Smooth muscle cell (in vitro differentiated cells): Measurements from ENCODE around the gene LRBA. TPM values are rescaled to one million over a fixed set of nuclear protein-coding genes. Genes with fewer than 3 reads are reported as not detected.

Experiments used
- DNase-seq: peaks from one replicate; lab custom pipeline; 2025; ENCODE audit not compliant: unreplicated experiment; lab: John Stamatoyannopoulos, UW
- H2AFZ ChIP-seq: fragments of 200-600 bp; sonication (generic); 2 replicates; pipeline ENCODE4 v1.6.0; 2016; ENCODE audit warnings: antibody characterized with exemption, low read depth, mild to moderate bottlenecking
- H3F3A ChIP-seq: fragments of 200-600 bp; sonication (generic); 2 replicates; pipeline ENCODE4 v1.6.0; 2017; ENCODE audit warnings: antibody characterized with exemption, low read depth
- H3K27ac ChIP-seq: fragments of 200-600 bp; sonication (generic); 2 replicates; pipeline ENCODE4 v1.5.1; 2016; ENCODE audit warnings: low read depth, mild to moderate bottlenecking
- H3K27me3 ChIP-seq: fragments of 200-600 bp; sonication (generic); 2 replicates; pipeline ENCODE4 v1.6.1; 2016; ENCODE audit warnings: low read depth, mild to moderate bottlenecking
- H3K36me3 ChIP-seq: fragments of 200-600 bp; sonication (generic); 2 replicates; pipeline ENCODE4 v1.5.1; 2016; ENCODE audit warnings: low read depth
- H3K4me1 ChIP-seq: fragments of 200-600 bp; sonication (generic); 2 replicates; pipeline ENCODE4 v1.5.1; 2016; ENCODE audit warnings: low read depth
- H3K4me2 ChIP-seq: fragments of 200-600 bp; sonication (generic); 2 replicates; pipeline ENCODE4 v1.6.0; 2016; ENCODE audit warnings: mild to moderate bottlenecking
- H3K4me3 ChIP-seq: fragments of 200-600 bp; sonication (generic); 2 replicates; pipeline ENCODE4 v1.5.1; 2016; ENCODE audit warnings: mild to moderate bottlenecking
- H3K79me2 ChIP-seq: fragments of 200-600 bp; sonication (generic); 2 replicates; pipeline ENCODE4 v1.6.0; 2016; ENCODE audit warnings: low read depth, mild to moderate bottlenecking
- H3K9ac ChIP-seq: fragments of 200-600 bp; sonication (generic); 2 replicates; pipeline ENCODE4 v1.6.0; 2016; ENCODE audit warnings: low read depth
- H3K9me3 ChIP-seq: fragments of 200-600 bp; sonication (generic); replicated peaks from 2 replicates; pipeline ENCODE4 v1.5.1; 2016; ENCODE audit warnings: low read depth
- H4K20me1 ChIP-seq: fragments of 200-600 bp; sonication (generic); 2 replicates; pipeline ENCODE4 v1.6.0; 2016; ENCODE audit warnings: low read depth
- WGBS: methylation state at CpG from one replicate; pipeline ENCODE4 v1.1.7; 2016; ENCODE audit warnings: low lambda C conversion rate; 5-methylcytosine and 5-hydroxymethylcytosine counted together
- polyA plus RNA-seq: library from polyadenylated mRNA; unstranded; fragments of >200 nt; fragmentation: Nextera tagmentation; extraction: Ambion mirVana; gene quantifications from 2 replicates; pipeline ENCODE4 v1.2.1, GENCODE V29; 2016
- total RNA-seq: library from RNA; depleted of rRNA; stranded (reverse); fragments of >200 nt; gene quantifications from 2 replicates; pipeline ENCODE4 v1.2.3, GENCODE V29; 2014
- TF ChIP-seq, protein P1 (sequence below): fragments of 200-600 bp; sonication (generic); IDR thresholded peaks from 2 replicates; pipeline ENCODE4 v1.5.1; 2017; ENCODE audit warnings: borderline replicate concordance, mild to moderate bottlenecking, antibody characterized with exemption; ENCODE audit not compliant: insufficient read depth, poor library complexity, severe bottlenecking

The LRBA gene
- total and polyA plus RNA-seq, 2 experiments from 2014 or later, result 1.6 to 26.2 TPM

DNA sequence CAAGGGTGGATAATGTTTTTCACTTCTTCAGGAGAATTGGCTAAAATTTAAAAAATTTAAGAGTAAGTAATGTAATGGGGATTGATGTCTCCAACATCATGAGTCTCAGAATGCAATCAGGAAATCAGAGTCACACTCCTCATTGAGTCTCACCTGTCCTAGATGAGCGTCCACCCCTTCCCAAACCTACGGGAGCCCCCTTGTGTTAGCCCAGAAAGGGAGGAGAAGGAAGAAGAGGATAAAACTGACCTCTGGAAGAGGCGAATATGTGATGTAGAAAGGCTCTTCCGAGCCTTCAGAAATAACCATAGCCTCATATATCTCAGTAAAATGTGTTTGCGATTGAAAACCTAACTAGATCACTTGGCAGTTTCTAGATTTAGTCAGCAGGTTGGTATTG is 779.8 kb downstream of the LRBA start:
- Histone ChIP-seq H4K20me1 (no peaks in the 10 kb centered on the region), H2AFZ (peak overlapping the region; percentile 36), H3K4me3 (no peak overlapping the region), H3F3A (peaks cover 9% of the 10 kb centered on the region), H3K9ac (no peak overlapping the region), H3K79me2 (no peaks in the 10 kb centered on the region), H3K4me2 (peak overlapping the region; percentile 73), H3K4me1 (peaks cover 31% of the 10 kb centered on the region), H3K36me3 (no peaks in the 10 kb centered on the region), H3K27ac (peak overlapping the region; percentile 95), H3K27me3 (no peaks in the 10 kb centered on the region), H3K9me3 (no peaks in the 10 kb centered on the region)
- WGBS, result 91% methylated on average over 5 of the region's 5 CpGs
- DNase-seq, result no peak
- TF ChIP-seq, protein P1, sequence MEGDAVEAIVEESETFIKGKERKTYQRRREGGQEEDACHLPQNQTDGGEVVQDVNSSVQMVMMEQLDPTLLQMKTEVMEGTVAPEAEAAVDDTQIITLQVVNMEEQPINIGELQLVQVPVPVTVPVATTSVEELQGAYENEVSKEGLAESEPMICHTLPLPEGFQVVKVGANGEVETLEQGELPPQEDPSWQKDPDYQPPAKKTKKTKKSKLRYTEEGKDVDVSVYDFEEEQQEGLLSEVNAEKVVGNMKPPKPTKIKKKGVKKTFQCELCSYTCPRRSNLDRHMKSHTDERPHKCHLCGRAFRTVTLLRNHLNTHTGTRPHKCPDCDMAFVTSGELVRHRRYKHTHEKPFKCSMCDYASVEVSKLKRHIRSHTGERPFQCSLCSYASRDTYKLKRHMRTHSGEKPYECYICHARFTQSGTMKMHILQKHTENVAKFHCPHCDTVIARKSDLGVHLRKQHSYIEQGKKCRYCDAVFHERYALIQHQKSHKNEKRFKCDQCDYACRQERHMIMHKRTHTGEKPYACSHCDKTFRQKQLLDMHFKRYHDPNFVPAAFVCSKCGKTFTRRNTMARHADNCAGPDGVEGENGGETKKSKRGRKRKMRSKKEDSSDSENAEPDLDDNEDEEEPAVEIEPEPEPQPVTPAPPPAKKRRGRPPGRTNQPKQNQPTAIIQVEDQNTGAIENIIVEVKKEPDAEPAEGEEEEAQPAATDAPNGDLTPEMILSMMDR, result no peak

DNA sequence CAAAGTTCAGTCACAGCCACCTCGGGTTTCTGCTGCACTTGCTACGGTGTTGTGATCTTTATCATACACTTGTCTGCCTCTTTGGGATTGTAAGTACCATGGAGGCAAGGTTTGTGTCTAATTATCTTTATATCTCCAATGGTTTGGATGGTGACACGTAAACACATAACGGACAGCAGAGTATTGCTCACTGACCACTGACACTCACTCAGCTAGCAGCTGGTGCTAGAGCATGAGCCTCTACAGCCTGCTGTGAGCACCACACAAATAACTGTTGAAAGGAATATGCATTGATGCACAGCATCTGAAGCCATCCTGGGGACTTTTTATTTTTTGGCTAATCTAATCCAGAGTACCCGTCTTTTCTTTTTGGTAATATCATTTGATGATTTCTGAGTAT is 780.8 kb downstream of the LRBA start:
- no peak overlapping the region for H3K4me2 ChIP-seq
- WGBS, result 83% methylated on average over 5 of the region's 5 CpGs

DNA sequence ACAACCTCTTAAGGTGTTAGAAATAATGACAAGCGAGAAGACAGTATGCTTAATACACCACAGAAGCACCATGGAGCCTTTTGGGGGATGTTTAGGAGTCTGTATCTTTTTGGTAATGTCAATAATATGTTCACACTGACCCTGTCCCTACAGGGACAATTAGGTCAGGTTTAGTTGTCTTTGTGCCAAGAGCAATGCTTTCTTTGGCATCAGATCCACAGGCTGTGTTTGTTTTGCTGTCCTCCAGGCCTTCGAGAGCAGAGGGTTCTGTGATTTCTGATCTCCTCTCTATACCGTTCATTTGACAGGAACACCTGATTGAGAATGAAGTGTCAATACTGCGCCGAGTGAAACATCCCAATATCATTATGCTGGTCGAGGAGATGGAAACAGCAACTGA is 783.1 kb downstream of the LRBA start:
- 97% methylated on average over 6 of the region's 6 CpGs for WGBS

More for the DNA sequence above, 780.8 kb downstream of the LRBA start:
- Histone ChIP-seq H3K36me3 (no peaks in the 10 kb centered on the region), H3K9me3 (no peaks in the 10 kb centered on the region), H4K20me1 (no peaks in the 10 kb centered on the region), H3K4me3 (no peak overlapping the region), H3K9ac (no peak overlapping the region), H3K27ac (no peak overlapping the region), H3K79me2 (no peaks in the 10 kb centered on the region), H3K4me1 (peaks cover 31% of the 10 kb centered on the region), H3K27me3 (no peaks in the 10 kb centered on the region), H2AFZ (no peak overlapping the region), H3F3A (peaks cover 9% of the 10 kb centered on the region)
- DNase-seq, result no peak
- TF ChIP-seq, protein P1, result no peak

More for the DNA sequence above, 783.1 kb downstream of the LRBA start:
- H3K27ac ChIP-seq, result no peak overlapping the region
- peaks cover 9% of the 10 kb centered on the region for H3F3A ChIP-seq
- H3K27me3 ChIP-seq, result no peaks in the 10 kb centered on the region
- no peak overlapping the region for H3K9ac ChIP-seq
- H4K20me1 ChIP-seq, result no peaks in the 10 kb centered on the region
- no peak for DNase-seq
- no peaks in the 10 kb centered on the region for H3K79me2 ChIP-seq
- no peak overlapping the region for H3K4me2 ChIP-seq
- H3K9me3 ChIP-seq, result no peaks in the 10 kb centered on the region
- H3K4me3 ChIP-seq, result no peak overlapping the region
- H2AFZ ChIP-seq, result no peak overlapping the region
- TF ChIP-seq, protein P1, result no peak
- H3K36me3 ChIP-seq, result no peaks in the 10 kb centered on the region
- H3K4me1 ChIP-seq, result peaks cover 17% of the 10 kb centered on the region
